HEK293T (cell line): ENCODE results near the gene CUTC.

ENCODE experiments used
- ARNT ChIP-seq: fragments of 450-650 bp; IDR thresholded peaks from 2 replicates; pipeline ENCODE4 v1.6.1; 2017; ENCODE audit warnings: mild to moderate bottlenecking
- ELF4 ChIP-seq: fragments of 450-650 bp; IDR thresholded peaks from 2 replicates; pipeline ENCODE4 v1.6.1; 2017; ENCODE audit warnings: antibody characterized with exemption
- HDGF ChIP-seq: fragments of 450-650 bp; IDR thresholded peaks from 2 replicates; pipeline ENCODE4 v1.6.1; 2017; ENCODE audit warnings: antibody characterized with exemption, borderline replicate concordance
- LEF1 ChIP-seq: fragments of 450-650 bp; IDR thresholded peaks from 2 replicates; pipeline ENCODE4 v1.6.1; 2017; ENCODE audit warnings: mild to moderate bottlenecking, borderline replicate concordance
- SP1 ChIP-seq: fragments of 450-650 bp; IDR thresholded peaks from 2 replicates; pipeline ENCODE4 v1.6.1; 2017
- SUZ12 ChIP-seq: fragments of 450-650 bp; IDR thresholded peaks from 2 replicates; pipeline ENCODE4 v1.6.1; 2016; ENCODE audit warnings: mild to moderate bottlenecking
- TF ChIP-seq, protein P1 (sequence below): fragments of 450-650 bp; IDR thresholded peaks from 2 replicates; pipeline ENCODE4 v1.6.1; 2016

GRCh38 chr10:99750641-99751040 is 18.6 kb downstream of the CUTC start:
- TF ChIP-seq SP1 (no peak), HDGF (no peak), SUZ12 (no peak), LEF1 (no peak), ARNT (no peak), ELF4 (no peak)
- TF ChIP-seq, protein P1, sequence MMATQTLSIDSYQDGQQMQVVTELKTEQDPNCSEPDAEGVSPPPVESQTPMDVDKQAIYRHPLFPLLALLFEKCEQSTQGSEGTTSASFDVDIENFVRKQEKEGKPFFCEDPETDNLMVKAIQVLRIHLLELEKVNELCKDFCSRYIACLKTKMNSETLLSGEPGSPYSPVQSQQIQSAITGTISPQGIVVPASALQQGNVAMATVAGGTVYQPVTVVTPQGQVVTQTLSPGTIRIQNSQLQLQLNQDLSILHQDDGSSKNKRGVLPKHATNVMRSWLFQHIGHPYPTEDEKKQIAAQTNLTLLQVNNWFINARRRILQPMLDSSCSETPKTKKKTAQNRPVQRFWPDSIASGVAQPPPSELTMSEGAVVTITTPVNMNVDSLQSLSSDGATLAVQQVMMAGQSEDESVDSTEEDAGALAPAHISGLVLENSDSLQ: no peak
